Gastrocnemius medialis (tissue), 4 donors: ENCODE data around the gene SKIDA1. TPM values are rescaled to one million over a fixed set of nuclear protein-coding genes. Genes with fewer than 3 reads are reported as not detected.

Source experiments
- ATAC-seq, 2 donors: fragments of 150-250 bp; one replicate each; pipeline ENCODE4 v1.9.1; 2016
- DNase-seq, 2 donors: peaks; one replicate each; pipeline ENCODE4 v3.0.0-alpha.2; 2019
- H3K27ac ChIP-seq, 4 donors: fragments of 200-600 bp; sonication (generic); 1 replicate in 1 of 4; 2 replicates in 3 of 4; pipeline ENCODE4 v1.5.1; 2016 to 2018; ENCODE audit warnings: mild to moderate bottlenecking in 2 of 4, moderate library complexity in 1 of 4
- H3K27me3 ChIP-seq, 3 donors: fragments of 200-600 bp; sonication (generic) in 2 of 3; 1 replicate in 1 of 3; 2 replicates in 2 of 3; pipeline versions ENCODE4 v1.5.1 to v1.6.0; 2016 to 2019; ENCODE audit warnings: mild to moderate bottlenecking in 1 of 3, moderate library complexity in 1 of 3
- H3K36me3 ChIP-seq, 2 donors: fragments of 200-600 bp; sonication (generic) in 1 of 2; one replicate each; pipeline ENCODE4 v1.5.1; 2017 to 2018
- H3K4me1 ChIP-seq, 2 donors: fragments of 200-600 bp; sonication (generic) in 1 of 2; one replicate each; pipeline ENCODE4 v1.5.1; 2016 to 2017; ENCODE audit warnings: mild to moderate bottlenecking in 2 of 2
- H3K4me3 ChIP-seq, 4 donors: fragments of 200-600 bp; sonication (generic) in 3 of 4; 1 replicate in 1 of 4; 2 replicates in 3 of 4; pipeline ENCODE4 v1.5.1; 2016 to 2019; ENCODE audit warnings: mild to moderate bottlenecking in 2 of 4
- H3K9me3 ChIP-seq, 3 donors: fragments of 200-600 bp; sonication (generic) in 2 of 3; 1 replicate in 1 of 3; 2 replicates in 2 of 3; pipeline ENCODE4 v1.5.1; 2016 to 2019
- CTCF ChIP-seq, 5 experiments: fragments of 450-650 bp in 3 of 5; fragments of 200-600 bp in 2 of 5; sonication (generic) in 2 of 5; IDR thresholded peaks in 4 of 5; conservative IDR thresholded peaks in 1 of 5; 1 replicate in 4 of 5; 2 replicates in 1 of 5; pipeline ENCODE4 v1.5.1; 2016 to 2019; ENCODE audit warnings: antibody characterized with exemption in 5 of 5, mild to moderate bottlenecking in 3 of 5, moderate library complexity in 3 of 5
- POLR2A ChIP-seq, 2 donors: fragments of 450-650 bp; IDR thresholded peaks; one replicate each; pipeline ENCODE4 v1.6.1; 2017; ENCODE audit warnings: antibody characterized with exemption in 2 of 2, mild to moderate bottlenecking in 2 of 2, moderate library complexity in 2 of 2
- in situ Hi-C, 4 donors: fragments of 200-750 bp; cut with MboI; loops; one replicate each; pipeline versions ENCODE4 v1.15.0 to v1.8.0; 2017; ENCODE audit warnings: low sequenced_read_pairs in 4 of 4
- intact Hi-C: fragments of 100-400 bp; cut with DNase I; formaldehyde crosslinking; loops from one replicate; pipeline ENCODE4 v1.15.1; 2023; ENCODE audit warnings: low total_unique reads
- total RNA-seq, 4 donors: library from RNA; depleted of rRNA; stranded (reverse); fragments of >200 nt; gene quantifications; one replicate each; pipeline versions ENCODE4 v1.1.0 to v1.2.3, GENCODE V29; 2016

Gene SKIDA1
- total RNA-seq, 4 donors from 2014 or later: 0.09 TPM; not detected in 3

GRCh38 chr10:21505711-21506278, 19.7 kb downstream of the SKIDA1 start:
- peaks cover 0 to 20% (median 0%) of the 10 kb centered on the region in 3 donors for H3K27me3 ChIP-seq
- DNase-seq (no peak), ATAC-seq (no peak)
- H3K4me3 ChIP-seq: no peak overlapping the region
- no peak overlapping the region for H3K27ac ChIP-seq
- intact Hi-C loops (no loop called here), in situ Hi-C loops (loop anchor here in 1 of 4 donors (25.0 kb wide), 1 partner anchor 807 kb away; the partner anchor contains the start of genes BMI1 and COMMD3)
- no peaks in the 10 kb centered on the region for H3K9me3 ChIP-seq
- no peaks in the 10 kb centered on the region for H3K36me3 ChIP-seq
- no peaks in the 10 kb centered on the region for H3K4me1 ChIP-seq
- TF ChIP-seq CTCF (IDR thresholded peaks at IDR 0.05 in 4 of 5, conservative IDR thresholded peaks at IDR 0.05 in 1 of 5): no peak
- TF ChIP-seq POLR2A (IDR thresholded peaks at IDR 0.05): no peak

- in situ Hi-C loops: loop anchor here in 2 of 4 donors (5.0 to 25.0 kb wide), 2 partner anchors 229 to 809 kb away; partner anchors contain the start of genes BMI1 (in 1 of the 2) and COMMD3 (in 1 of the 2)
Measured at GRCh38 chr10:21503542-21503941, 21.9 kb downstream of the SKIDA1 start.

GRCh38 chr10:21502348-21502740, 23.1 kb downstream of the SKIDA1 start:
- Histone ChIP-seq H3K36me3 (no peaks in the 10 kb centered on the region), H3K9me3 (no peaks in the 10 kb centered on the region), H3K4me1 (peaks cover 2 to 3% of the 10 kb centered on the region in 2 donors), H3K27me3 (peaks cover 0 to 24% (median 24%) of the 10 kb centered on the region in 3 donors), H3K4me3 (no peak overlapping the region), H3K27ac (no peak overlapping the region)
- ATAC-seq: no peak
- TF ChIP-seq CTCF (IDR thresholded peaks at IDR 0.05 in 4 of 5, conservative IDR thresholded peaks at IDR 0.05 in 1 of 5) (no peak), POLR2A (IDR thresholded peaks at IDR 0.05) (no peak)
- in situ Hi-C loops: loop anchor here in 2 of 4 donors (5.0 to 25.0 kb wide), 2 partner anchors 230 to 810 kb away; partner anchors contain the start of genes BMI1 (in 1 of the 2) and COMMD3 (in 1 of the 2)
- no peak for DNase-seq
- intact Hi-C loops: no loop called here

More at GRCh38 chr10:21503542-21503941, 21.9 kb downstream of the SKIDA1 start:
- TF ChIP-seq POLR2A (IDR thresholded peaks at IDR 0.05) (no peak), CTCF (IDR thresholded peaks at IDR 0.05 in 4 of 5, conservative IDR thresholded peaks at IDR 0.05 in 1 of 5) (no peak)
- Histone ChIP-seq H3K27me3 (peaks cover 0 to 20% (median 17%) of the 10 kb centered on the region in 3 donors), H3K4me1 (no peaks in the 10 kb centered on the region), H3K27ac (no peak overlapping the region), H3K4me3 (no peak overlapping the region), H3K36me3 (no peaks in the 10 kb centered on the region), H3K9me3 (no peaks in the 10 kb centered on the region)
- no peak for ATAC-seq
- intact Hi-C loops: no loop called here
- no peak for DNase-seq

GRCh38 chr10:21501731-21502347, 23.6 kb downstream of the SKIDA1 start:
- no peak for DNase-seq
- Histone ChIP-seq H3K27me3 (peaks cover 0 to 29% (median 24%) of the 10 kb centered on the region in 3 donors), H3K27ac (no peak overlapping the region), H3K4me3 (no peak overlapping the region), H3K9me3 (no peaks in the 10 kb centered on the region), H3K36me3 (no peaks in the 10 kb centered on the region), H3K4me1 (peaks cover 4 to 7% of the 10 kb centered on the region in 2 donors)
- in situ Hi-C loops (loop anchor here in 2 of 4 donors (5.0 to 25.0 kb wide), 2 partner anchors 230 to 810 kb away; partner anchors contain the start of genes BMI1 (in 1 of the 2) and COMMD3 (in 1 of the 2)), intact Hi-C loops (no loop called here)
- TF ChIP-seq POLR2A (IDR thresholded peaks at IDR 0.05) (no peak), CTCF (IDR thresholded peaks at IDR 0.05 in 4 of 5, conservative IDR thresholded peaks at IDR 0.05 in 1 of 5) (no peak)
- no peak for ATAC-seq
